GM21786 (cell line): ENCODE results near the gene TUBG2.
A peak's percentile ranks its signal among the peaks of the same experiment; 100 is the strongest.

ENCODE experiments used
- ATAC-seq: cut with Tn5 transposase; IDR thresholded peaks from one replicate; pipeline ENCODE4 v1.9.1; 2021; ENCODE audit not compliant: unreplicated experiment

Gene TUBG2

DNA sequence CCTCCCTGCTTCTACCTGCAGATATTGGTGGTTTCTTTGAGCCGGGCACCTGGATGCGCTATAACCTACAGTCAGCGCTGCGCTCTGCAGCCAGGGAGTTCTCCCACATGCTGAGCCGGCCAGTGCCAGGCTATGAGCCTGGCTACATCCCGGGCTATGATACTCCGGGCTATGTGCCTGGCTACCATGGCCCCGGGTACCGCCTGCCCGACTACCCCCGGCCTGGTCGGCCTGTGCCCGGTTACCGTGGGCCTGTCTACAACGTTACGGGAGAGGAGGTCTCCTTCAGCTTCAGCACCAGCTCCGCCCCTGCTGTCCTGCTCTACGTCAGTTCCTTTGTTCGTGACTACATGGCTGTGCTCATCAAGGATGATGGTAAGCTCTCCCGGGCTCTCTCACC, 36.4 kb downstream of the TUBG2 start:
- ATAC-seq: no peak

DNA sequence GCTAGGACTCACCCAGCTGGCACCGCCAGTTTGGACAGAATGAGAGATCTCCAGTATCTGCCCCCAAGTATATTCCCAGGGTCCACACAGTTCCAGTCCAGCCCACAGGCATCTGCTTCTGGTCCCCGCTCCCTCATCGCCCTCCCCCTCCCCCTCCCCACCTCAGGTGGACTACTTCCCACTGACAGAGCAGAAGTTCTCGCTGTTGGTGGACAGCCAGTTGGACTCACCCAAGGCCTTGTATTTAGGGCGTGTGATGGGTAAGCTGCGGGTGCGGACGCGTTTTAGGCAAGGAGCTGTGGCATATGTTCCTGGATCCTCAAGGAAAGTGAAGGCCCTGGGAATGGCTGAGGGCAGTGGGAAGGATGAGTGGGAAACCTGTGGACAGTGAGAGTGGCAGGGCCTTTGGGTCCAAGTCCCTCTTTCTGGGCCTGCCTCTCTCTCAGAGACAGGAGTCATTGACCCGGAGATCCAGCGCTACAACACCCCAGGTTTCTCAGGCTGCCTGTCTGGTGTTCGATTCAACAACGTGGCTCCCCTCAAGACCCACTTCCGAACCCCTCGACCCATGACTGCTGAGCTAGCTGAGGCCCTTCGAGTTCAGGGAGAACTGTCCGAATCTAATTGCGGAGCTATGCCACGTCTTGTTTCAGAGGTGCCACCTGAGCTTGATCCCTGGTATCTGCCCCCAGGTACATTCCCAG, 38.2 kb downstream of the TUBG2 start:
- no peak for ATAC-seq

DNA sequence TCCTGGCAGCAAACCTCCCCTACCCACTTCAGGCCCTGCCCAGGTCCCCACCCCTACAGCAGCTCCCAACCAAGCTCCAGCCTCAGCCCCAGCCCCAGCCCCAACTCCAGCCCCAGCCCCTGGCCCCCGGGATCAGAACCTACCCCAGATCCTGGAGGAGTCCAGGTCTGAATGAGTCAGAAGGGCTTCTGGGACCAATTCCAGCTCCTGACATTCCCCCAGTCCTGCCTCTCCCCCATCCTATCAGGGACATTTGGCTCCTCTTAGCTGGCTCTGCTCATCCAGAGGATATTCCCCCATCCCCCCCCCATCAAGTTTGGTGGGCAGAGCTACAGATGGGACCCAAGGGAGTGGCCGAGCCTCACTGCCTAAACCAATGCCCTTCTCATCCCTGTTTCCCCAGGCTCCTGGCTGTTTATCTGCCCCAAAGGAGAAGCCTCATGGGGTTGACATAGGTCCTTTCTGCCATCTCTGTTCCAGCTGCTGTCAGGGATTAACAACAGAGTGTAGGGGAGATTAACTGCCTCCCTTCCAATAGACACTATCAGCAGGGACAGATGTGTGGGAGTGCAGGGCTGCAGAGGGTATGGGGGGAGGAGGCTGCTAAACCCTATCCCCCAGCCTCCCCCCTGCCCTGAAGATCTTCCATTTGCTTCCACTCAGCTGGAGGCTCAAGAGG, 39.8 kb downstream of the TUBG2 start:
- no peak for ATAC-seq

DNA sequence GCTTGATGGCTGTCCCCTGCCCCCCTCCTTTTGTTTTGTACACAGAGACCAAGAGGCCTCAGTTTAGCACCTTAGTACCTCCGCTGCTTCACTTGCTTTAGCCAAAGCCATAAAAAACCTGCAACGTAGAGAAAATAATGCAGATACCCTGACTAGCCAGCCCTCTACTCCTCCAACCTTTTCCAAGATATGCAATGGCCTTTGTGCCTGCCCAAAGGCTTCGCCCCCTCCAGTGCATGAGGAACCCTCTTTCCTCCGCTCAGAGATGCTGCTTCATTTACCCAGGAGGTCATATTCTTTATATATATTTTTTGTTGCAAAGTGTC, 40.3 kb downstream of the TUBG2 start:
- no peak for ATAC-seq

DNA sequence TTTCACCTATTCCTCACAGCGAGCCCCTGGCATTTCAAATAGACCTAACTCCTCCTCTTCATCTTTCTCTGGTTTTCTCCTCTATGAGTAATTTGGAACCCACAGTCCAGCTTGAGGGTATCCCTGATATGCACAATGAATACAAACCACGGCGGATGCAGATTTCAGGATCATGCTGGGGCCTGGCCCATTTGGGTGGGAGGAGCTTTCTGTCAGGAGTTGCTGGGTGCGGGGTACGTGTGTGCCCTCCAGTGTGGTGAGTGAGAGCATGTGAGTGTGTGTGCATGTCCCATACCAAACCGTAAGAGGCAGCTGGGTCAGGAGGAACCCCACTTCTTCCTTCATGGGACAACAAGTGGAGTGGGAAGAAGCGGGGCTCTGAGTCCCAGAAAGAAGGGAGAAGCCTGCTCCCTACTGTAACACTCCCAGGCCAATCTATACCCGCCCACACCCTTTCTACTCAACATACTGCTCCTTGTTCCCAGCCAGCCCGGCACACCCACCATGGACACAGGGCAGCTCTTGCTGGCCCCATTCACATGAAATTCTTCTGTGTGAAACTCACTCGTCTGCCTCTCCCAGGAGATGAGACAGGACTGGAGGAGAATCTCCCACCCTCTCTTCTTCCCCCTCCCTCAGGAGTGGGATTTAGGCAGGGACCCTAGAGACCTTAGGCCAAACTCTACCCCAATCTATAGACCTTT, 41.7 kb downstream of the TUBG2 start:
- no peak for ATAC-seq

DNA sequence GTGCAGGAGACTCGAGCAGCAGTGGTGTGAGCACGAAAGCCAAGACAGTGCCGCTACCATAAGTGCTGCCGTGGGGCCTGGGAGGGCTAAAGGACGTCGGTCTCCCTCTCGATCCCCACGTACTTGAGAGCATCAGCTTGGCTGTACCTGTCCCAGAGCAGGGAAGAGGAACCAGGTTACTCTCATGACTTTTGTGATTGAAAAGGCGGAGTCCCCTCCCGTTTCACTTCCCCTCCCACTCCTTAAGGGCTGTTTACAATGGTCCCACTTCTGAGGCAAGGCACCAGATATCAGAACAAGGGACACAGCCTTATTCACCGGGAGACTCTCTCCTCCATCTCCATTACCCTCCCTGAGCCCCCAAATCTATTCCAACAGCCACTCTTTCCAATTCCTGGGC, 43.4 kb downstream of the TUBG2 start:
- ATAC-seq: no peak

DNA sequence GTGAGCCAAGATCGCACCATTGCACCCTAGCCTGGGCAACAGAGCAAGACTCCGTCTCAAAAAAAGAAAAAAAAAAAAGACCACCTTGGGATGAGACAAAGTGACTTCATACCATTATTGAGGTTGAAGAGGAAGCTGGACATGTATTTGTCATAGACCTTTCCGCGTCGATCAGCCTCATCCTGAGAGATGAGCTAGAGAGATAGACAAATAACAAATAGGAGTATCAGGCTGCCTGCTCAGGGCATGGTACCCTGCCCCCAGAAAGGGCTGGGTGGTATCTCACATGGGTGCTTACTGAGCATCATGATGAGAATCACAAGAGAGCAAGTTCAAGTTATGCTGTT, 45.4 kb downstream of the TUBG2 start:
- no peak for ATAC-seq

DNA sequence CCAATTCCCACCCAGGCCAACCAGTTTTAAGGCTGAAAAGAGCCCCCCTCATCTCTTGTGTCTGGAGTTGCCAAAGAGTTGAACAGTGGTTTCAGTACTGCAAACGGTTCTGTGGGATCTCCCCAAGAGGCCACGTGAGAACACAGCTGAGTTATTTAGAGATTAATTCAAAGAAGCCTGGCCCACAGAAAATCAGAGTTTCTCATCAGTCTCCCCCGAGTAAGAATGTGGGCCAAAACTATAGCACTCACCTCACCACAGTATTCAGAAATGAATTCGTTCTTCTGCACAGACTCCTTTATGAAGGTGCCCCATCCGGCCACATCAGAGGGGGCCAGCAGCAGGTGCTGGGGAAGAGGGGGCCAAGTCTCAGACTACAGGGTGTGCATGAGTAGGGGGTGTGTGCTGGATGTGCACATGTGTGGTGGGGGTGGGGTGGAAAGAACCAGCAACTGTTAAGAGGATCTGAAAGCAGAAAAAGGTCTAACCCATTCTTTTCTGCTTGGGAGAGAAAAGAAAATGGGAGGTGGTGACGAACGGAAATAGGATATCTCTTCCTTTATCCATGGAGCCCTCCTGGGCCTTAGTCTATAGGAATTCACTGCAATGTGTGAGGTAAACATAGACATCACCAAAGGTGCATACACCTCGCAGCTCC, 45.9 kb downstream of the TUBG2 start:
- ATAC-seq: peak; percentile 83

DNA sequence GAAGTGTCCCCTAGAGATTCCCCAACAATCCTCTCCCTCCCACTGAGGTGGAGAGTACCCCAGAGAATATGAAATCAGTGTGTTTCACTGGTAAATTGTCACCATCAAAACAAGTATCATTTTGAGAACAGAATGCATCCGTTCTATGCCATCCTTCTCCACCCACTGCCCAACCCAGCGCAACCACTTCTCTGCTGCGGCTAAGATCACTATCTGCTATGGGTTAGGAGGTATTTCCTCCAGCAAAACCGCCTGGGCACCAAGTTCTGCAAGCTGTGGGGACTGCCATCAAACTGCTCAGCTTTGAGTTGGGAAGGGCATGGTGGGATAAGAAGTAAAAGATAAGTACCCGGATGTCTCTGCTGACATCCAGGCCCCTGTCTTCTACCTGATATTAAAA, 47.6 kb downstream of the TUBG2 start:
- ATAC-seq: no peak

DNA sequence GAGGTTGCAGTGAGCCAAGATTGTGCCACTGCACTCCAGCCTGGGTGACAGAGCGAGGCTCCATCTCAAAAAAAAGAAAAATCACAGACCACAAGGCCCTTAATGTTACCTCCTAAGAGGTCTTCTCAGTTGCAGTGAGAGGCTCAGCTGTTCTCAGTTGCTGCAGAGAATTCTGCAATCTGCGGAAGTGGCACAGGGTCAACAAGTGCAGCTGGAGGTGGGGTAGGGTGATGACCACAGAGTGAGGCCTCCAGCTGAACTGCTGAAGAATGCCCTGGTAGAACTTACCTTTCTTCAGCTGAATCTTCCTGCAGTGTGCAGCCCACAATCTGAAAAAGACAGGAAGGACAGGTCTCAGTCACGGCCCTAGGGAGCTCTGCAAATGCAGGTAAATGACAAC, 49.5 kb downstream of the TUBG2 start:
- ATAC-seq: no peak

DNA sequence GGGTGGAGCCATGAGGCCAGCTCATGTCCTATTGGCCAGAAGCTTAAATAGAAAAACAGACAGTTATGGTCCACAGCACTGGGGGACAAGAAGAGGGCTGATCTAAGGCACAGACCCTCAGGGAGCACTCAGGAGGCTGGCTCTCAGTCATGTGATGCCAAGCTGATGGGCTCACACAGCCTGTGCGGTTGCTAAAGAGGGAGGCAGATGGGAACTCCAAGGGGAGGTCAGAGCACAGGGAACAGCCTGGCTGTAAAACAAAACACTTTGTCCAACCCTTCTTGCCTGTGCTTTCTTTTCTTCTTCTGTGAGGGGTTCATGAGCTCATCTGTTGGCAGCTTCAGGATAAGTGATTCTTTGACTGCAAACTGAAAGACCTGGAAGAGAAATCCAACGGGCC, 50.5 kb downstream of the TUBG2 start:
- ATAC-seq: no peak
